ENCODE data around the gene TSPO. TPM values are rescaled to one million over a fixed set of nuclear protein-coding genes. Genes with fewer than 3 reads are reported as not detected.

The TSPO gene
- polyA plus RNA-seq, 3 donors = 491 to 2,663 (median 2,230) TPM

DNA sequence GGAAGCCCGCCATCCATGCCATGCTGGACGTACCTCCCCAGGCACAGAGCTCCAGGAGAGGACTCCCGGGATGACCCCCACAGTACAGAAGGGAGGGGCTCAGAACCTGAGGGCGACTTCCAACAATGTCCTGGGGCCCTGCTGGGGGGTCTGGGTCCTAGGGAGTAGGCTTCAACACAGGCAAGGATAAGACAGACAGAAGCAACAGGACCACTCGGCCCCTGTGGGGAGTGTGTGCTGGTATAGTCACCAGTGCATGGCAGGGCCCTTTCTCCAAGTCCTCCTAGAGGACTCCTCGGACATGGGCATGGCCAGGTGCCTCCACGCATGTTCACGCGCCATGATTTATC, 18.7 kb downstream of the TSPO start:
- Histone ChIP-seq H3K4me1 (ENCODE audit: control insufficient read depth in 1 of 2, insufficient read depth in 2 of 2, low read length in 2 of 2) (peaks cover 0 to 4% of the 10 kb centered on the region in 2 donors), H3K9me3 (replicated peaks in 1 of 2; ENCODE audit: control insufficient read depth in 1 of 2, insufficient read depth in 1 of 2, low read length in 2 of 2) (no peaks in the 10 kb centered on the region), H3K4me3 (replicated peaks in 1 of 3; ENCODE audit: low read depth in 2 of 3, low read length in 3 of 3) (no peak overlapping the region), H3K27me3 (ENCODE audit: control insufficient read depth in 2 of 2, insufficient read depth in 2 of 2, low read length in 2 of 2) (no peaks in the 10 kb centered on the region), H3K9ac (ENCODE audit: insufficient read depth, low read length, poor library complexity, severe bottlenecking) (no peak overlapping the region), H3K79me2 (ENCODE audit: insufficient read depth, low read length) (no peaks in the 10 kb centered on the region), H3K4me2 (replicated peaks; ENCODE audit: extremely low read depth, low read length, poor library complexity, severe bottlenecking) (no peak overlapping the region), H4K20me1 (ENCODE audit: insufficient read depth, low read length) (peaks cover 3% of the 10 kb centered on the region), H3K27ac (ENCODE audit: low read depth in 1 of 2, low read length in 2 of 2) (no peak overlapping the region), H3K36me3 (replicated peaks in 1 of 2; ENCODE audit: control insufficient read depth in 1 of 2, insufficient read depth in 2 of 2, low read length in 2 of 2) (peaks cover 61 to 83% of the 10 kb centered on the region in 2 donors), H2AFZ (ENCODE audit: insufficient read depth, low read depth, low read length, poor library complexity, severe bottlenecking) (no peak overlapping the region)
- Mint-ChIP-seq H3K36me3 (peaks cover 54 to 92% of the 10 kb centered on the region in 2 donors), H3K27ac (peak overlapping the region in 2 of 7 donors; percentile 55 to 64), H3K27me3 (ENCODE audit: low read depth in 3 of 3) (peaks cover 0 to 2% (median 1%) of the 10 kb centered on the region in 3 donors), H3K4me3 (no peak overlapping the region), H3K9me3 (no peaks in the 10 kb centered on the region), H3K4me1 (no peaks in the 10 kb centered on the region)
- no peak for DNase-seq
- TF ChIP-seq CTCF (IDR thresholded peaks at IDR 0.05) = no peak
- WGBS (ENCODE audit: insufficient coverage) = 98% methylated on average over 6 of the region's 9 CpGs
- intact Hi-C loops (cut with micrococcal nuclease) = no loop called here

DNA sequence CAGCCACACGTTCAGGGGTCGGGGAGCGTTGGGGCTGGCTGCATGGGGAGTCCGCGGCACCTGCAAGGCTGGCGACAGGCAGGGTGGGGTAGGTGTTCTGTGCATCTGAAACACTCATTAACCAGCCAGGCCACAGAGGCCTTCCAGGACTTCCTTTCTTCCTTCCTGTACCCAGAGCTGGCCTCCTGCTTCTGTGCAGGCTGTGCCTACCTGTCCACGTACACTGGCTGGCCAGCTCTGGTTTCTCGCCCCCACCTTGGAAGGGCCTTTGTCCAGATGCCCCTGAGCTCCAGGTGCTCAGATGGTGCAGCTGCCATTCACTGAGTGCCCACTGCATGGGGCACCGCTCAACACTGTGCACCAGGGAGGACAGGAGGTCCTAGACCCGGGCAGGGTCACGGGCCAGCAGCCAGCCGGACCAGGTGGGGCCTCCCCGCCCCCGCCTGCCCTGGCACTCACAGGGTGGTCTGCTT, 19.7 kb downstream of the TSPO start:
- peak overlapping the region in 1 of 7 donors; percentile 30 for H3K27ac Mint-ChIP-seq
- H3K4me3 Mint-ChIP-seq = no peak overlapping the region

More for the DNA sequence above, 19.7 kb downstream of the TSPO start:
- intact Hi-C loops (cut with micrococcal nuclease) = no loop called here
- H3K4me3 ChIP-seq (replicated peaks in 1 of 3; ENCODE audit: low read depth in 2 of 3, low read length in 3 of 3) = no peak overlapping the region
- H3K27ac ChIP-seq (ENCODE audit: low read depth in 1 of 2, low read length in 2 of 2) = no peak overlapping the region
- WGBS (ENCODE audit: insufficient coverage) = 80% methylated on average over 7 of the region's 14 CpGs
- Mint-ChIP-seq H3K4me1 (no peaks in the 10 kb centered on the region), H3K9me3 (no peaks in the 10 kb centered on the region), H3K36me3 (peaks cover 57 to 92% of the 10 kb centered on the region in 2 donors), H3K27me3 (ENCODE audit: low read depth in 3 of 3) (peaks cover 0 to 2% (median 1%) of the 10 kb centered on the region in 3 donors)
- no peaks in the 10 kb centered on the region for H3K79me2 ChIP-seq (ENCODE audit: insufficient read depth, low read length)
- H3K9me3 ChIP-seq (replicated peaks in 1 of 2; ENCODE audit: control insufficient read depth in 1 of 2, insufficient read depth in 1 of 2, low read length in 2 of 2) = no peaks in the 10 kb centered on the region
- H4K20me1 ChIP-seq (ENCODE audit: insufficient read depth, low read length) = peaks cover 3% of the 10 kb centered on the region
- no peak overlapping the region for H3K9ac ChIP-seq (ENCODE audit: insufficient read depth, low read length, poor library complexity, severe bottlenecking)
- no peak overlapping the region for H2AFZ ChIP-seq (ENCODE audit: insufficient read depth, low read depth, low read length, poor library complexity, severe bottlenecking)
- no peak for DNase-seq
- TF ChIP-seq CTCF (IDR thresholded peaks at IDR 0.05) = no peak
- peaks cover 64 to 91% of the 10 kb centered on the region in 2 donors for H3K36me3 ChIP-seq (replicated peaks in 1 of 2; ENCODE audit: control insufficient read depth in 1 of 2, insufficient read depth in 2 of 2, low read length in 2 of 2)
- H3K4me1 ChIP-seq (ENCODE audit: control insufficient read depth in 1 of 2, insufficient read depth in 2 of 2, low read length in 2 of 2) = no peaks in the 10 kb centered on the region
- H3K27me3 ChIP-seq (ENCODE audit: control insufficient read depth in 2 of 2, insufficient read depth in 2 of 2, low read length in 2 of 2) = no peaks in the 10 kb centered on the region
- H3K4me2 ChIP-seq (replicated peaks; ENCODE audit: extremely low read depth, low read length, poor library complexity, severe bottlenecking) = no peak overlapping the region
